BJ (cell line): ENCODE data around the gene SMYD3. TPM values are rescaled to one million over a fixed set of nuclear protein-coding genes. Genes with fewer than 3 reads are reported as not detected.

ENCODE experiments used
- CTCF ChIA-PET: fragments of 350-600 bp; formaldehyde crosslinking; extraction: SDS; loops from one replicate; lab custom pipeline; 2021; ENCODE audit warnings: antibody characterized with exemption, inconsistent platforms; lab: Yijun Ruan, JAX
- POLR2A ChIA-PET: fragments of 300-600 bp; sonication (Branson Sonifier 250); formaldehyde crosslinking; extraction: SDS; loops from one replicate; lab custom pipeline; 2021; ENCODE audit warnings: antibody characterized with exemption; lab: Charles Lee
- DNase-seq: peaks from one replicate; pipeline ENCODE4 v3.0.0-alpha.2; 2011; ENCODE audit warnings: low read depth
- H3K27me3 ChIP-seq: 2 replicates; pipeline ENCODE4 v1.6.0; 2011; ENCODE audit warnings: low read length; ENCODE audit not compliant: control insufficient read depth, insufficient read depth
- H3K36me3 ChIP-seq: 2 replicates; pipeline ENCODE4 v1.5.1; 2011; ENCODE audit warnings: low read length; ENCODE audit not compliant: control insufficient read depth, insufficient read depth
- H3K4me3 ChIP-seq: 2 replicates; pipeline ENCODE4 v1.5.1; 2011; ENCODE audit warnings: low read depth, mild to moderate bottlenecking, control low read depth, low read length
- CTCF ChIP-seq: IDR thresholded peaks from 2 replicates; pipeline ENCODE4 v1.5.1; 2011; ENCODE audit warnings: low read depth, mild to moderate bottlenecking, control low read depth, inconsistent platforms, low read length, moderate library complexity; ENCODE audit not compliant: insufficient read depth
- polyA plus RNA-seq: library from polyadenylated mRNA; depleted of rRNA; stranded (reverse); fragments of >200 nt; gene quantifications from 2 replicates; pipeline ENCODE4 v1.2.3, GENCODE V29; 2011

The SMYD3 gene
- polyA plus RNA-seq, 1 experiment, result 26.1 TPM

GRCh38 chr1:245860657-245861544 is 646.2 kb downstream of the SMYD3 start:
- H3K4me3 ChIP-seq, result no peak overlapping the region
- DNase-seq, result no peak
- CTCF ChIA-PET, result interaction anchor here (0.6 to 1.5 kb wide), 7 partner anchors 10 to 708 kb away, joined by 3 to 4 read pairs (median 3); no protein-coding TSS in a partner anchor
- POLR2A ChIA-PET, result interaction anchor here (0.6 kb wide), 1 partner anchor 85 kb away, joined by 5 read pairs; no protein-coding TSS in a partner anchor
- H3K36me3 ChIP-seq, result no peaks in the 10 kb centered on the region
- no peaks in the 10 kb centered on the region for H3K27me3 ChIP-seq
- peak; percentile 28; the same call in 1 of the 2 replicates for TF ChIP-seq CTCF

GRCh38 chr1:245859493-245860114 is 647.5 kb downstream of the SMYD3 start:
- no peak overlapping the region for H3K4me3 ChIP-seq
- ChIA-PET CTCF (interaction anchor here (1.0 to 1.8 kb wide), 4 partner anchors 49 to 707 kb away, joined by 3 to 7 read pairs (median 3); no protein-coding TSS in a partner anchor), POLR2A (no interaction called here)
- H3K36me3 ChIP-seq, result no peaks in the 10 kb centered on the region
- H3K27me3 ChIP-seq, result no peaks in the 10 kb centered on the region
- no peak for DNase-seq
- TF ChIP-seq CTCF, result no peak

- Histone ChIP-seq H3K27me3 (no peaks in the 10 kb centered on the region), H3K36me3 (no peaks in the 10 kb centered on the region), H3K4me3 (no peak overlapping the region)
- peak; percentile 22; the same call in 1 of the 2 replicates for TF ChIP-seq CTCF
- ChIA-PET POLR2A (no interaction called here), CTCF (interaction anchor here (0.6 to 1.8 kb wide), 9 partner anchors 11 to 706 kb away, joined by 3 to 7 read pairs (median 3); no protein-coding TSS in a partner anchor)
- no peak for DNase-seq
Measured at GRCh38 chr1:245858722-245859492, 648.2 kb downstream of the SMYD3 start.

- no peak for DNase-seq
- Histone ChIP-seq H3K36me3 (no peaks in the 10 kb centered on the region), H3K27me3 (no peaks in the 10 kb centered on the region), H3K4me3 (no peak overlapping the region)
- TF ChIP-seq CTCF, result no peak
- ChIA-PET POLR2A (no interaction called here), CTCF (interaction anchor here (0.6 to 2.0 kb wide), 9 partner anchors 12 to 702 kb away, joined by 3 to 7 read pairs (median 3); no protein-coding TSS in a partner anchor)
Measured at GRCh38 chr1:245858022-245858721, 648.9 kb downstream of the SMYD3 start.
